Right renal pelvis (tissue), 4 donors: ENCODE results near the gene FAM184B. TPM values are rescaled to one million over a fixed set of nuclear protein-coding genes. Genes with fewer than 3 reads are reported as not detected.

Experiments used
- DNase-seq, 4 donors: peaks; one replicate each; pipeline ENCODE4 v3.0.0-alpha.2; 2013; ENCODE audit warnings: low read depth in 4 of 4, low spot score in 3 of 4, missing footprints in 1 of 4
- polyA plus RNA-seq, 4 donors: library from polyadenylated mRNA; unstranded; fragments of 120-200 nt; gene quantifications; one replicate each; pipeline ENCODE4 v1.2.1, GENCODE V29; 2013; ENCODE audit not compliant: insufficient read length in 4 of 4

Gene FAM184B
- polyA plus RNA-seq, 4 donors, result 0.35 to 0.53 (median 0.42) TPM

GRCh38 chr4:17587094-17587822 lies 194.2 kb downstream of the FAM184B start:
- no peak for DNase-seq

- no peak for DNase-seq
Measured at GRCh38 chr4:17584521-17585213, 196.8 kb downstream of the FAM184B start.

GRCh38 chr4:17583941-17584340 lies 197.5 kb downstream of the FAM184B start:
- no peak for DNase-seq

GRCh38 chr4:17583276-17583675 lies 198.1 kb downstream of the FAM184B start:
- no peak for DNase-seq

- DNase-seq, result no peak
Measured at GRCh38 chr4:17580969-17581368, 200.5 kb downstream of the FAM184B start.

Other genes with a start within 250 kb of the FAM184B start
- gene LAP3, start 204.4 kb downstream of the FAM184B start, polyA plus RNA-seq, result 10 to 100 TPM; 75.3 to 83.5 (median 79.5) TPM
- 10 to 100 TPM; 68.5 to 71.3 (median 70.2) TPM for gene MED28, start 167.0 kb downstream of the FAM184B start, polyA plus RNA-seq
- 10 to 100 TPM; 40.2 to 54.4 (median 51.9) TPM for gene DCAF16, start 29.1 kb upstream of the FAM184B start, polyA plus RNA-seq
- 10 to 100 TPM; 26.5 to 29.4 (median 27.1) TPM for gene NCAPG, start 29.4 kb upstream of the FAM184B start, polyA plus RNA-seq
- gene LCORL, start 240.1 kb upstream of the FAM184B start, polyA plus RNA-seq, result 10 to 100 TPM; 25.7 to 32.7 (median 31.0) TPM